Activated CD4-positive, alpha-beta T cell treated with anti-CD3 and anti-CD28 coated beads for 48 hours (primary cell): ENCODE results near the gene SERPINF2.
"Not testable (repeated sequence)": the region's sequence is repeated elsewhere in the genome, so short reads cannot be mapped to it uniquely, and the experiment has no call there.

ENCODE experiments used
- DNase-seq: peaks from one replicate; pipeline ENCODE4 v3.0.0-alpha.2; 2020

Gene SERPINF2

GRCh38 chr17:1736348-1737281, 6.1 kb upstream of the SERPINF2 start:
- DNase-seq: peak; percentile 76

GRCh38 chr17:1737531-1738291, 5.0 kb upstream of the SERPINF2 start:
- DNase-seq: no peak

- not testable (repeated sequence) for DNase-seq
Observed at GRCh38 chr17:1741899-1742298, 772 bp upstream of the SERPINF2 start.

- no peak for DNase-seq
Observed at GRCh38 chr17:1743088-1743439, 393 bp downstream of the SERPINF2 start.

GRCh38 chr17:1744551-1745512, 2.2 kb downstream of the SERPINF2 start:
- no peak for DNase-seq

- DNase-seq: no peak
Observed at GRCh38 chr17:1745513-1746020, 2.9 kb downstream of the SERPINF2 start.

GRCh38 chr17:1746975-1747543, 4.4 kb downstream of the SERPINF2 start:
- no peak for DNase-seq

GRCh38 chr17:1750628-1751027, 8.0 kb downstream of the SERPINF2 start:
- no peak for DNase-seq

- DNase-seq: no peak
Observed at GRCh38 chr17:1752425-1753262, 10.0 kb downstream of the SERPINF2 start.

GRCh38 chr17:1753767-1754429, 11.2 kb downstream of the SERPINF2 start:
- DNase-seq: no peak

GRCh38 chr17:1754430-1755112, 11.9 kb downstream of the SERPINF2 start:
- no peak for DNase-seq

GRCh38 chr17:1755252-1755826, 12.7 kb downstream of the SERPINF2 start:
- DNase-seq: no peak

GRCh38 chr17:1755827-1756262, 13.2 kb downstream of the SERPINF2 start:
- no peak for DNase-seq

- no peak for DNase-seq
Observed at GRCh38 chr17:1758807-1759206, 16.1 kb downstream of the SERPINF2 start.

- DNase-seq: no peak
Observed at GRCh38 chr17:1759529-1759928, 16.9 kb downstream of the SERPINF2 start.

- no peak for DNase-seq
Observed at GRCh38 chr17:1762233-1762900, 19.7 kb downstream of the SERPINF2 start.

GRCh38 chr17:1762901-1763898, 20.5 kb downstream of the SERPINF2 start:
- DNase-seq: no peak

GRCh38 chr17:1764284-1764683, 21.6 kb downstream of the SERPINF2 start:
- peak; percentile 47 for DNase-seq
